Neural cell (in vitro differentiated cells): ENCODE measurements around the gene KCTD19. TPM values are rescaled to one million over a fixed set of nuclear protein-coding genes. Genes with fewer than 3 reads are reported as not detected.

Experiments used
- H2AFZ ChIP-seq: fragments of 200-600, 300-800 bp; sonication (generic), shearing (Covaris generic); 2 replicates; pipeline ENCODE4 v1.6.0; 2014; ENCODE audit warnings: low read depth, mild to moderate bottlenecking, antibody characterized with exemption, low read length, moderate library complexity
- H3F3A ChIP-seq: fragments of 200-600 bp; shearing (Covaris generic); 2 replicates; pipeline ENCODE4 v1.6.1; 2016; ENCODE audit warnings: mild to moderate bottlenecking, moderate library complexity, mixed read lengths, antibody characterized with exemption, low read length; ENCODE audit not compliant: insufficient read depth, poor library complexity, severe bottlenecking
- H3K27ac ChIP-seq: fragments of 200-600, 300-800 bp; sonication (generic), shearing (Covaris generic); 2 replicates; pipeline ENCODE4 v1.5.1; 2014; ENCODE audit warnings: mild to moderate bottlenecking, low read length, moderate library complexity
- H3K27me3 ChIP-seq: fragments of 300-800, 200-600 bp; sonication (generic), shearing (Covaris generic); 2 replicates; pipeline ENCODE4 v1.6.0; 2014; ENCODE audit warnings: mild to moderate bottlenecking, low read depth, low read length, moderate library complexity; ENCODE audit not compliant: insufficient read depth
- H3K36me3 ChIP-seq: fragments of 300-800, 200-600 bp; sonication (generic), shearing (Covaris generic); 2 replicates; pipeline ENCODE4 v1.5.1; 2014; ENCODE audit warnings: mild to moderate bottlenecking, antibody characterized with exemption, low read length, moderate library complexity; ENCODE audit not compliant: insufficient read depth
- H3K4me2 ChIP-seq: fragments of 300-800, 200-600 bp; sonication (generic), shearing (Covaris generic); 2 replicates; pipeline ENCODE4 v1.6.0; 2014; ENCODE audit warnings: mild to moderate bottlenecking, low read length
- H3K4me3 ChIP-seq: fragments of 300-800, 200-600 bp; sonication (generic), shearing (Covaris generic); 2 replicates; pipeline ENCODE4 v1.5.1; 2014; ENCODE audit warnings: mild to moderate bottlenecking, low read length, moderate library complexity
- H3K79me2 ChIP-seq: fragments of 200-600 bp; shearing (Covaris generic); replicated peaks from 2 replicates; pipeline ENCODE4 v1.6.0; 2014; ENCODE audit warnings: mild to moderate bottlenecking, low read length, moderate library complexity; ENCODE audit not compliant: insufficient read depth
- H3K9ac ChIP-seq: fragments of 300-800, 200-600 bp; sonication (generic), shearing (Covaris generic); 2 replicates; pipeline ENCODE4 v1.6.1; 2016; ENCODE audit warnings: mild to moderate bottlenecking, low read length, mixed read lengths
- H3K9me2 ChIP-seq: fragments of 200-600 bp; shearing (Covaris generic); 2 replicates; pipeline ENCODE4 v1.6.1; 2016; ENCODE audit warnings: mild to moderate bottlenecking, low read length, mixed read lengths; ENCODE audit not compliant: insufficient read depth
- H3K9me3 ChIP-seq: fragments of 200-600, 300-800 bp; sonication (generic), shearing (Covaris generic); 2 replicates; pipeline ENCODE4 v1.6.1; 2016; ENCODE audit warnings: mild to moderate bottlenecking, mixed run types, low read length, moderate library complexity, mixed read lengths
- H4K20me1 ChIP-seq: fragments of 200-600 bp; shearing (Covaris generic); 2 replicates; pipeline ENCODE4 v1.6.1; 2016; ENCODE audit warnings: mild to moderate bottlenecking, mixed run types; ENCODE audit not compliant: insufficient read depth
- CTCF ChIP-seq: fragments of 450-650 bp; IDR thresholded peaks from 2 replicates; pipeline ENCODE4 v1.5.1; 2014; ENCODE audit warnings: antibody characterized with exemption, mild to moderate bottlenecking, moderate library complexity; ENCODE audit not compliant: poor library complexity, severe bottlenecking
- EP300 ChIP-seq: fragments of 450-650 bp; conservative IDR thresholded peaks from 2 replicates; pipeline ENCODE4 v1.6.1; 2014; ENCODE audit warnings: antibody characterized with exemption, mild to moderate bottlenecking, moderate library complexity; ENCODE audit not compliant: poor library complexity, severe bottlenecking
- MXI1 ChIP-seq: fragments of 450-650 bp; conservative IDR thresholded peaks from 2 replicates; pipeline ENCODE4 v1.6.1; 2014; ENCODE audit warnings: antibody characterized with exemption, mild to moderate bottlenecking; ENCODE audit not compliant: poor library complexity, severe bottlenecking
- POLR2AphosphoS5 ChIP-seq: IDR thresholded peaks from 2 replicates; pipeline ENCODE4 v1.6.1; 2012
- REST ChIP-seq: IDR thresholded peaks from 2 replicates; pipeline ENCODE4 v1.6.1; 2012; ENCODE audit warnings: borderline replicate concordance
- TAF1 ChIP-seq: IDR thresholded peaks from 2 replicates; pipeline ENCODE4 v1.6.1; 2012; ENCODE audit warnings: low read depth
- polyA plus RNA-seq: library from polyadenylated mRNA; depleted of rRNA; stranded (reverse); fragments of >200 nt; gene quantifications from 2 replicates; pipeline ENCODE4 v1.2.3, GENCODE V29; 2014

The KCTD19 gene
- polyA plus RNA-seq, 1 donor from 2014 or later: 0.45 TPM

- Histone ChIP-seq H2AFZ (no peak overlapping the region), H4K20me1 (no peaks in the 10 kb centered on the region), H3K27ac (no peak overlapping the region), H3K9me3 (no peaks in the 10 kb centered on the region), H3F3A (no peaks in the 10 kb centered on the region), H3K4me3 (no peak overlapping the region), H3K79me2 (no peaks in the 10 kb centered on the region), H3K4me2 (no peak overlapping the region), H3K36me3 (no peaks in the 10 kb centered on the region), H3K9me2 (no peaks in the 10 kb centered on the region), H3K27me3 (no peaks in the 10 kb centered on the region), H3K9ac (no peak overlapping the region)
- no peak for TF ChIP-seq TAF1
- no peak for TF ChIP-seq POLR2AphosphoS5
- no peak for TF ChIP-seq REST
- TF ChIP-seq EP300: no peak
- TF ChIP-seq MXI1: no peak
These were observed 68.2 kb downstream of the KCTD19 start for GRCh38 chr16:67258161-67258835.

- H3K27me3 ChIP-seq: no peaks in the 10 kb centered on the region
- no peak overlapping the region for H3K4me3 ChIP-seq
- no peaks in the 10 kb centered on the region for H4K20me1 ChIP-seq
- H3K9me2 ChIP-seq: no peaks in the 10 kb centered on the region
- H3K36me3 ChIP-seq: no peaks in the 10 kb centered on the region
- no peak for TF ChIP-seq CTCF
- TF ChIP-seq EP300: no peak
- TF ChIP-seq TAF1: no peak
- no peak overlapping the region for H3K27ac ChIP-seq
- no peaks in the 10 kb centered on the region for H3F3A ChIP-seq
- no peak overlapping the region for H3K9ac ChIP-seq
- H3K79me2 ChIP-seq: no peaks in the 10 kb centered on the region
- no peak overlapping the region for H2AFZ ChIP-seq
- H3K4me2 ChIP-seq: no peak overlapping the region
- H3K9me3 ChIP-seq: no peaks in the 10 kb centered on the region
These were observed 68.9 kb downstream of the KCTD19 start for GRCh38 chr16:67257486-67258160.

- no peaks in the 10 kb centered on the region for H3K9me2 ChIP-seq
These were observed 69.8 kb downstream of the KCTD19 start for GRCh38 chr16:67256701-67257230.

More at GRCh38 chr16:67256701-67257230, 69.8 kb downstream of the KCTD19 start:
- H4K20me1 ChIP-seq: no peaks in the 10 kb centered on the region
- H3K79me2 ChIP-seq: no peaks in the 10 kb centered on the region
- H2AFZ ChIP-seq: no peak overlapping the region
- H3K4me3 ChIP-seq: no peak overlapping the region
- no peaks in the 10 kb centered on the region for H3K9me3 ChIP-seq
- H3K36me3 ChIP-seq: no peaks in the 10 kb centered on the region
- H3K27ac ChIP-seq: no peak overlapping the region
- H3F3A ChIP-seq: no peaks in the 10 kb centered on the region
- no peak for TF ChIP-seq MXI1
- H3K4me2 ChIP-seq: no peak overlapping the region
- no peaks in the 10 kb centered on the region for H3K27me3 ChIP-seq
- H3K9ac ChIP-seq: no peak overlapping the region
